K562 (cell line): ENCODE data around the gene MYO1A. TPM values are rescaled to one million over a fixed set of nuclear protein-coding genes. Genes with fewer than 3 reads are reported as not detected.

Experiments used
- BRF1 ChIP-seq: IDR thresholded peaks from 3 replicates; pipeline ENCODE4 v1.6.1; 2011; ENCODE audit warnings: borderline replicate concordance, mild to moderate bottlenecking; ENCODE audit not compliant: insufficient read length; ENCODE audit errors: extremely low read depth
- CGGBP1 ChIP-seq: fragments of 250-450 bp; sonication (Bioruptor Pico); IDR thresholded peaks from 2 replicates; pipeline ENCODE4 v1.9.0; 2021; ENCODE audit warnings: mild to moderate bottlenecking
- FOXK2 ChIP-seq, 2 experiments: fragments of 450-650 bp; IDR thresholded peaks in 1 of 2; conservative IDR thresholded peaks in 1 of 2; 2 replicates each; pipeline ENCODE4 v1.6.1; 2016; ENCODE audit warnings: low read depth in 2 of 2, mild to moderate bottlenecking in 1 of 2
- GABPB2 ChIP-seq: fragments of 250-450 bp; sonication (Bioruptor Pico); conservative IDR thresholded peaks from 2 replicates; pipeline ENCODE4 v1.5.1; 2021; ENCODE audit warnings: mild to moderate bottlenecking
- MEF2A ChIP-seq: IDR thresholded peaks from 2 replicates; pipeline ENCODE4 v1.6.1; 2011; ENCODE audit warnings: low read depth, mild to moderate bottlenecking, low read length, moderate library complexity; ENCODE audit not compliant: control insufficient read depth
- MTA1 ChIP-seq: fragments of 450-650 bp; IDR thresholded peaks from 2 replicates; pipeline ENCODE4 v1.6.1; 2017; ENCODE audit warnings: borderline replicate concordance
- NFE2 ChIP-seq: IDR thresholded peaks from 2 replicates; pipeline ENCODE4 v1.6.1; 2014; ENCODE audit warnings: antibody characterized with exemption, low read depth
- PHTF2 ChIP-seq: fragments of 250-450 bp; sonication (Bioruptor Pico); IDR thresholded peaks from 2 replicates; pipeline ENCODE4 v1.5.0; 2021; ENCODE audit warnings: mild to moderate bottlenecking
- POLR2A ChIP-seq: fragments of 450-650 bp; conservative IDR thresholded peaks from 2 replicates; pipeline ENCODE4 v1.6.1; 2016
- SAFB2 ChIP-seq: fragments of 200-400 bp; formaldehyde crosslinking; IDR thresholded peaks from 2 replicates; pipeline ENCODE4 v1.6.1; 2018; ENCODE audit warnings: borderline replicate concordance, low read length, low read depth, moderate library complexity; ENCODE audit not compliant: severe bottlenecking
- SMARCE1 ChIP-seq: fragments of 450-650 bp; IDR thresholded peaks from 2 replicates; pipeline ENCODE4 v1.7.1; 2016; ENCODE audit warnings: mild to moderate bottlenecking
- SP2 ChIP-seq: IDR thresholded peaks from 2 replicates; pipeline ENCODE4 v1.6.1; 2011; ENCODE audit warnings: mild to moderate bottlenecking, low read depth, low read length, moderate library complexity; ENCODE audit not compliant: poor library complexity, severe bottlenecking; ENCODE audit errors: extremely low read depth
- TEAD1 ChIP-seq, 2 experiments: fragments of 450-650 bp in 1 of 2; sonication (generic) in 1 of 2; formaldehyde crosslinking; IDR thresholded peaks; 2 replicates each; pipeline versions ENCODE4 v1.4.0 to v1.8.0; 2020 to 2022; ENCODE audit warnings: mild to moderate bottlenecking in 2 of 2, missing genetic modification reagents in 1 of 2
- TEAD2 ChIP-seq: fragments of 450-650 bp; IDR thresholded peaks from 2 replicates; pipeline ENCODE4 v1.6.1; 2016; ENCODE audit warnings: missing genetic modification characterization, control low read depth, missing compliant biosample characterization
- XRCC5 ChIP-seq: fragments of 200-400 bp; formaldehyde crosslinking; IDR thresholded peaks from 2 replicates; pipeline ENCODE4 v1.6.1; 2017; ENCODE audit warnings: low read depth, mild to moderate bottlenecking, low read length
- ZNF134 ChIP-seq: fragments of 250-450 bp; sonication (Bioruptor Pico); conservative IDR thresholded peaks from 2 replicates; pipeline ENCODE4 v1.4.0; 2020
- ZNF146 ChIP-seq: IDR thresholded peaks from one replicate; pipeline ENCODE4 v1.6.1; 2018; ENCODE audit warnings: missing compliant biosample characterization; ENCODE audit not compliant: unreplicated experiment
- ZNF589 ChIP-seq: fragments of 200-800 bp; sonication (Bioruptor generic); IDR thresholded peaks from 2 replicates; pipeline ENCODE4 v1.6.1; 2016; ENCODE audit warnings: low read depth, missing genetic modification characterization, missing compliant biosample characterization
- polyA plus RNA-seq, 8 experiments: library from polyadenylated mRNA; depleted of rRNA in 4 of 8; stranded (reverse) in 5 of 8; unstranded in 3 of 8; fragments of >200 nt; fragmentation: Nextera tagmentation in 2 of 8; fragmentation: Illumina TruSeq in 1 of 8; extraction: Ambion mirVana in 2 of 8; extraction: Trizol in 1 of 8; gene quantifications; 2 replicates each; pipeline versions ENCODE4 v1.2.1 to v1.2.3, GENCODE V29; 2011 to 2014; ENCODE audit warnings: inconsistent platforms in 1 of 8, missing spikeins in 1 of 8
- total RNA-seq, 7 experiments: library from RNA; depleted of rRNA in 6 of 7; stranded (reverse); fragments of >200 nt in 6 of 7; fragmentation: Illumina TruSeq in 2 of 7; extraction: Trizol in 2 of 7; gene quantifications; 2 replicates each; pipeline versions ENCODE4 v1.2.1 to v1.2.3, GENCODE V29; 2011 to 2021; ENCODE audit warnings: low replicate concordance in 1 of 7
- TF ChIP-seq, protein P1 (sequence below): sonication (generic); formaldehyde crosslinking; IDR thresholded peaks from 2 replicates; pipeline ENCODE4 v1.8.1; 2023; ENCODE audit warnings: mild to moderate bottlenecking, missing genetic modification reagents
- TF ChIP-seq, protein P2 (sequence below), 2 experiments: fragments of 450-650 bp; conservative IDR thresholded peaks; 2 replicates each; pipeline ENCODE4 v1.6.1; 2017; ENCODE audit warnings: mild to moderate bottlenecking in 2 of 2, moderate library complexity in 2 of 2

The MYO1A gene
- total and polyA plus RNA-seq, 9 of the 15 experiments (the other 6 are each of a cell fraction or from before 2014, with no cell fraction given), result 0.03 to 0.29 (median 0.14) TPM; not detected in 2

DNA sequence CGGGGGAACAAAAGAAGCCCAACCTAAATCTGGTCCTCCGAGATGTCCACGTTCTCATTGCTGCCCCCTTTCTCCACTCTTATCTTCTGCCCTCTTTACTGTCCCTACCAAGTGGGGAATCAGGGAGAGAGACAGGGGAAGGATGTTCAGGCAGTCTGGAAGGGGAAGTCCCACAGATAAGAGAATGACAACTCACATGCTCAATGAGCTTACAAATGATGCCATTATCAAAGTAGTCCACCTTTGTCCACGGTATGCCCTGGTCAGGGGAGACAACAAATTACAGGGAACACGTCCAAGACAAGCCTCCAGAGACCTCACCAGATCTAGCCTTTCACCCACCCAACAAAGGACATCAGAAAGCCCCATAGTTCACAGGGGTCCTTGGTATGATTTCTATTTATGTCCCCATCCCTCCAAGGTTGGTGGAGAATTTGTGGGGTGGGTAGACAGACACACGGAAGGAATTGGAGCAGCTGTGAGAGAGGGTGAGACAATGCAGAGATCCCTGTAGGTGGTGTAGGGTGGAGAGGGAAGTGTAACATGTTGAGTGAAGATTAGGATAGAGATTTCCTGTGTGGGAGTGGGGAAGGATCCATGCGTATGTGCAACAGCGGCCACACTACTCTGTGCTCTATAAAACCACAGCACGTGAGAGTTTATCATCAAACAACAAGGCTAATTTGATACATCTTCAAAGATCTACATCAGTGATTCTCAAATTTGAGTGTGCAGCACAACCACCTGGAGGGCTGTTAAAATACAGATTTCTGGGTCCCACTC is 10.7 kb downstream of the MYO1A start (continued):
- TF ChIP-seq CGGBP1 (CRISPR knock-in tag) (no peak), SP2 (no peak), POLR2A (no peak), ZNF589 (CRISPR knock-in tag) (0 out of 2 replicates have a peak, but pooled peaks have one; percentile 53), TEAD1 (CRISPR knock-in tag; IDR thresholded peaks at IDR 0.05) (peak in 1 of 2 experiments; percentile 65; a peak in 1 of 4 replicates), MTA1 (peak; percentile 34; the same call in 1 of the 2 replicates), XRCC5 (no peak), PHTF2 (CRISPR knock-in tag) (no peak), NFE2 (peak; percentile 38; the same call in 1 of the 2 replicates), SMARCE1 (peak; percentile 76), GABPB2 (no peak), ZNF134 (CRISPR knock-in tag) (no peak), BRF1 (no peak), TEAD2 (tag) (no peak), FOXK2 (conservative IDR thresholded peaks at IDR 0.05 in 1 of 2, IDR thresholded peaks at IDR 0.05 in 1 of 2; ENCODE audit: low read depth in 2 of 2) (no peak), ZNF146 (CRISPR knock-in tag) (no peak), SAFB2 (no peak), MEF2A (no peak)
- TF ChIP-seq, protein P1, sequence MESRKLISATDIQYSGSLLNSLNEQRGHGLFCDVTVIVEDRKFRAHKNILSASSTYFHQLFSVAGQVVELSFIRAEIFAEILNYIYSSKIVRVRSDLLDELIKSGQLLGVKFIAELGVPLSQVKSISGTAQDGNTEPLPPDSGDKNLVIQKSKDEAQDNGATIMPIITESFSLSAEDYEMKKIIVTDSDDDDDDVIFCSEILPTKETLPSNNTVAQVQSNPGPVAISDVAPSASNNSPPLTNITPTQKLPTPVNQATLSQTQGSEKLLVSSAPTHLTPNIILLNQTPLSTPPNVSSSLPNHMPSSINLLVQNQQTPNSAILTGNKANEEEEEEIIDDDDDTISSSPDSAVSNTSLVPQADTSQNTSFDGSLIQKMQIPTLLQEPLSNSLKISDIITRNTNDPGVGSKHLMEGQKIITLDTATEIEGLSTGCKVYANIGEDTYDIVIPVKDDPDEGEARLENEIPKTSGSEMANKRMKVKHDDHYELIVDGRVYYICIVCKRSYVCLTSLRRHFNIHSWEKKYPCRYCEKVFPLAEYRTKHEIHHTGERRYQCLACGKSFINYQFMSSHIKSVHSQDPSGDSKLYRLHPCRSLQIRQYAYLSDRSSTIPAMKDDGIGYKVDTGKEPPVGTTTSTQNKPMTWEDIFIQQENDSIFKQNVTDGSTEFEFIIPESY (CRISPR knock-in tag), result no peak
- TF ChIP-seq, protein P2, sequence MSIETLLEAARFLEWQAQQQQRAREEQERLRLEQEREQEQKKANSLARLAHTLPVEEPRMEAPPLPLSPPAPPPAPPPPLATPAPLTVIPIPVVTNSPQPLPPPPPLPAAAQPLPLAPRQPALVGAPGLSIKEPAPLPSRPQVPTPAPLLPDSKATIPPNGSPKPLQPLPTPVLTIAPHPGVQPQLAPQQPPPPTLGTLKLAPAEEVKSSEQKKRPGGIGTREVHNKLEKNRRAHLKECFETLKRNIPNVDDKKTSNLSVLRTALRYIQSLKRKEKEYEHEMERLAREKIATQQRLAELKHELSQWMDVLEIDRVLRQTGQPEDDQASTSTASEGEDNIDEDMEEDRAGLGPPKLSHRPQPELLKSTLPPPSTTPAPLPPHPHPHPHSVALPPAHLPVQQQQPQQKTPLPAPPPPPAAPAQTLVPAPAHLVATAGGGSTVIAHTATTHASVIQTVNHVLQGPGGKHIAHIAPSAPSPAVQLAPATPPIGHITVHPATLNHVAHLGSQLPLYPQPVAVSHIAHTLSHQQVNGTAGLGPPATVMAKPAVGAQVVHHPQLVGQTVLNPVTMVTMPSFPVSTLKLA (conservative IDR thresholded peaks at IDR 0.05), result peak in 1 of 2 experiments; percentile 30; a peak in 1 of 4 replicates
